ENCODE measurements around the gene HSPA1L. TPM values are rescaled to one million over a fixed set of nuclear protein-coding genes. Genes with fewer than 3 reads are reported as not detected.

HSPA1L gene
- total RNA-seq, 1 experiment from 2014 or later: 1.2 TPM

DNA sequence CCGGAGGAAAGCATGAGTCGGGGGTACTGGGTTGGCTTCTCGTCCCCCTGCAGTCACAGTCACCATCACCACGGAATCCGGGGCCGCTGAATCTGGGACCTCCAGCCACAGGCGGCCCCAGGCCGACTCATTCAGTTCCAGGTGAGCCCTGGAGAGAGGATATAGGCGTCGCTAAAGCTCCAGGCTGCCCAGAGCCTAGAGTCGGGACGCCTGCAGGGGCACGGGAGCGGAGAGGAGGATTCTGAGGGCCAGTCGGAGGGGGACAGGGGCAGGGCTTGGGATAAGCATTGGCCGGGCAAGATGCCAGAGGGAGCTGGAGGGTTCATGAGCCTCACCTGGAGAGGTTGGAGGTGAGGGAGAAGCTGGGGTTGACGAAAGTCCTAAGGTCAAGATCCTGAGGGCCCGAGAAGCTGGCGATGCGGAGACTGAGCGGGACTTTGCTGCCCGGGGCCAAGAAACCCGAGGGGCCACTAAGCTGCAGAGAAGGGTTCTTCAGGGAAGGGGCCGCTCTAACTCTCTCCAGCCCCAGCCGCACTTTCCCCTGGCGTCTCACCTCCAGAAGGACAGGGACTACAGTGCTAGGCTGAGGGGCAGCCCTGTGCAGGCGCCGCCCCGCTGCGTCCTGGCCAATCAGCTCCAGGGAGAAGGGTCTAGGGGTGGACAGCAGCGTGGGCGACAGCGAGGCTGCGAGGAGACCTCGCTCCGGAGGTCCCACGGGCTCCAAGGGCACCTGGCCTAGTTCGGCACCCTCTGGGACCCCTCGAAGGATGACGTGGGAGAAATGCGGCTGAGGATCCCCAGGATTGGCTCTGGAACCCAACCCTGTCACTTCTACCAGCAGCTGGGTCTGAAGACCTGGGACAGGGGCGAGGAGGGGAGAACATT, 48.9 kb downstream of the HSPA1L start:
- peak; percentile 68 for DNase-seq (ENCODE audit: low spot score)
- H3K4me3 Mint-ChIP-seq: peak overlapping the region; percentile 73
- peak; percentile 90 for ATAC-seq
- CTCF ChIA-PET: interaction anchor here (0.7 to 1.8 kb wide), 25 partner anchors 9 to 322 kb away, joined by 3 to 20 read pairs (median 4); partner anchors contain the start of genes ABHD16A, CLIC1, DDAH2 and LSM2
- H3K9me3 Mint-ChIP-seq: no peaks in the 10 kb centered on the region
- H3K27me3 Mint-ChIP-seq (ENCODE audit: low read depth): no peaks in the 10 kb centered on the region; the same call in 1 of the 2 replicates
- TF ChIP-seq, protein P1, sequence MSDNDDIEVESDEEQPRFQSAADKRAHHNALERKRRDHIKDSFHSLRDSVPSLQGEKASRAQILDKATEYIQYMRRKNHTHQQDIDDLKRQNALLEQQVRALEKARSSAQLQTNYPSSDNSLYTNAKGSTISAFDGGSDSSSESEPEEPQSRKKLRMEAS (CRISPR knock-in tag; IDR thresholded peaks at IDR 0.05): peak; percentile 67
- TF ChIP-seq ZNF121 (CRISPR knock-in tag; IDR thresholded peaks at IDR 0.05): peak; percentile 68; the same call in 1 of the 2 replicates
- TF ChIP-seq, protein P2, sequence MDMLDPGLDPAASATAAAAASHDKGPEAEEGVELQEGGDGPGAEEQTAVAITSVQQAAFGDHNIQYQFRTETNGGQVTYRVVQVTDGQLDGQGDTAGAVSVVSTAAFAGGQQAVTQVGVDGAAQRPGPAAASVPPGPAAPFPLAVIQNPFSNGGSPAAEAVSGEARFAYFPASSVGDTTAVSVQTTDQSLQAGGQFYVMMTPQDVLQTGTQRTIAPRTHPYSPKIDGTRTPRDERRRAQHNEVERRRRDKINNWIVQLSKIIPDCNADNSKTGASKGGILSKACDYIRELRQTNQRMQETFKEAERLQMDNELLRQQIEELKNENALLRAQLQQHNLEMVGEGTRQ (CRISPR knock-in tag; IDR thresholded peaks at IDR 0.05): no peak
- TF ChIP-seq MYBL2 (CRISPR knock-in tag; IDR thresholded peaks at IDR 0.05): no peak
- 0 out of 2 replicates have a peak, but pooled peaks have one; percentile 31 for TF ChIP-seq SP1 (CRISPR knock-in tag; conservative IDR thresholded peaks at IDR 0.05)
- 0 out of 2 replicates have a peak, but pooled peaks have one; percentile 37 for TF ChIP-seq ETV6 (CRISPR knock-in tag; IDR thresholded peaks at IDR 0.05)
- peak; percentile 19; the same call in 1 of the 2 replicates for TF ChIP-seq GABPB1 (CRISPR knock-in tag; IDR thresholded peaks at IDR 0.05)
- TF ChIP-seq, protein P3, sequence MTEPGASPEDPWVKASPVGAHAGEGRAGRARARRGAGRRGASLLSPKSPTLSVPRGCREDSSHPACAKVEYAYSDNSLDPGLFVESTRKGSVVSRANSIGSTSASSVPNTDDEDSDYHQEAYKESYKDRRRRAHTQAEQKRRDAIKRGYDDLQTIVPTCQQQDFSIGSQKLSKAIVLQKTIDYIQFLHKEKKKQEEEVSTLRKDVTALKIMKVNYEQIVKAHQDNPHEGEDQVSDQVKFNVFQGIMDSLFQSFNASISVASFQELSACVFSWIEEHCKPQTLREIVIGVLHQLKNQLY (CRISPR knock-in tag; IDR thresholded peaks at IDR 0.05): no peak
- peaks cover 23% of the 10 kb centered on the region for H3K4me1 Mint-ChIP-seq
- H3K27ac Mint-ChIP-seq: no peak overlapping the region
- POLR2A ChIA-PET: interaction anchor here (0.9 to 1.5 kb wide), 6 partner anchors 30 to 82 kb away, joined by 3 to 8 read pairs (median 4); partner anchors contain the start of genes CLIC1 and HSPA1B
- peaks cover 13% of the 10 kb centered on the region for H3K36me3 Mint-ChIP-seq

DNA sequence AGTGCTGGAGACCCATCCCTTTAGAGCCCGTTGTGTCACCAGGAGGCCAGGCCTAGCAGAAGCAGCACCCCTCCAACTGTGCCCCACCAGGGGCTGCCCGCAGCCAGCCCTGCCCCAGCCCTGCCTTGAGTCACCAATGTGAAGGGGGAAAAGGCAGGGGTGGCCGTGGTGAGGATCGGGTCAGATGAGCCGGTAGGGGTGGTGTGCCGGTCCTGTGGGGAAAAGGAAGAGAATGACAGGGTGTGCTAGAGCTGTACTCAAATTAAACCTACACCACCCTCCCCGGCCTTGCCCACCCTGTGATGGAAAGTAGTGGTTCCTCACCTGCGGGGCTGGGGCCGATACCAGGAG, 49.5 kb downstream of the HSPA1L start:
- DNase-seq (ENCODE audit: low spot score) (no peak), ATAC-seq (no peak)
- Mint-ChIP-seq H3K27me3 (ENCODE audit: low read depth) (no peaks in the 10 kb centered on the region; the same call in 1 of the 2 replicates), H3K9me3 (no peaks in the 10 kb centered on the region), H3K27ac (no peak overlapping the region), H3K36me3 (peaks cover 15% of the 10 kb centered on the region), H3K4me1 (peaks cover 23% of the 10 kb centered on the region), H3K4me3 (peak overlapping the region; percentile 73)
- ChIA-PET POLR2A (interaction anchor here (0.9 to 1.5 kb wide), 3 partner anchors 29 to 73 kb away, joined by 3 to 8 read pairs (median 6); partner anchors contain the start of genes CLIC1 and HSPA1B), CTCF (interaction anchor here (1.0 to 1.8 kb wide), 14 partner anchors 13 to 322 kb away, joined by 3 to 20 read pairs (median 4); partner anchors contain the start of genes DDAH2, LSM2, LY6G5C and NEU1)
- TF ChIP-seq, protein P4, sequence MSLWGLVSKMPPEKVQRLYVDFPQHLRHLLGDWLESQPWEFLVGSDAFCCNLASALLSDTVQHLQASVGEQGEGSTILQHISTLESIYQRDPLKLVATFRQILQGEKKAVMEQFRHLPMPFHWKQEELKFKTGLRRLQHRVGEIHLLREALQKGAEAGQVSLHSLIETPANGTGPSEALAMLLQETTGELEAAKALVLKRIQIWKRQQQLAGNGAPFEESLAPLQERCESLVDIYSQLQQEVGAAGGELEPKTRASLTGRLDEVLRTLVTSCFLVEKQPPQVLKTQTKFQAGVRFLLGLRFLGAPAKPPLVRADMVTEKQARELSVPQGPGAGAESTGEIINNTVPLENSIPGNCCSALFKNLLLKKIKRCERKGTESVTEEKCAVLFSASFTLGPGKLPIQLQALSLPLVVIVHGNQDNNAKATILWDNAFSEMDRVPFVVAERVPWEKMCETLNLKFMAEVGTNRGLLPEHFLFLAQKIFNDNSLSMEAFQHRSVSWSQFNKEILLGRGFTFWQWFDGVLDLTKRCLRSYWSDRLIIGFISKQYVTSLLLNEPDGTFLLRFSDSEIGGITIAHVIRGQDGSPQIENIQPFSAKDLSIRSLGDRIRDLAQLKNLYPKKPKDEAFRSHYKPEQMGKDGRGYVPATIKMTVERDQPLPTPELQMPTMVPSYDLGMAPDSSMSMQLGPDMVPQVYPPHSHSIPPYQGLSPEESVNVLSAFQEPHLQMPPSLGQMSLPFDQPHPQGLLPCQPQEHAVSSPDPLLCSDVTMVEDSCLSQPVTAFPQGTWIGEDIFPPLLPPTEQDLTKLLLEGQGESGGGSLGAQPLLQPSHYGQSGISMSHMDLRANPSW (CRISPR knock-in tag; conservative IDR thresholded peaks at IDR 0.05; ENCODE audit: low read depth): no peak
- no peak for TF ChIP-seq MXD4 (CRISPR knock-in tag; IDR thresholded peaks at IDR 0.05; ENCODE audit: borderline replicate concordance)
- no peak for TF ChIP-seq TEAD1 (CRISPR knock-in tag; IDR thresholded peaks at IDR 0.05)
- TF ChIP-seq, protein P5, sequence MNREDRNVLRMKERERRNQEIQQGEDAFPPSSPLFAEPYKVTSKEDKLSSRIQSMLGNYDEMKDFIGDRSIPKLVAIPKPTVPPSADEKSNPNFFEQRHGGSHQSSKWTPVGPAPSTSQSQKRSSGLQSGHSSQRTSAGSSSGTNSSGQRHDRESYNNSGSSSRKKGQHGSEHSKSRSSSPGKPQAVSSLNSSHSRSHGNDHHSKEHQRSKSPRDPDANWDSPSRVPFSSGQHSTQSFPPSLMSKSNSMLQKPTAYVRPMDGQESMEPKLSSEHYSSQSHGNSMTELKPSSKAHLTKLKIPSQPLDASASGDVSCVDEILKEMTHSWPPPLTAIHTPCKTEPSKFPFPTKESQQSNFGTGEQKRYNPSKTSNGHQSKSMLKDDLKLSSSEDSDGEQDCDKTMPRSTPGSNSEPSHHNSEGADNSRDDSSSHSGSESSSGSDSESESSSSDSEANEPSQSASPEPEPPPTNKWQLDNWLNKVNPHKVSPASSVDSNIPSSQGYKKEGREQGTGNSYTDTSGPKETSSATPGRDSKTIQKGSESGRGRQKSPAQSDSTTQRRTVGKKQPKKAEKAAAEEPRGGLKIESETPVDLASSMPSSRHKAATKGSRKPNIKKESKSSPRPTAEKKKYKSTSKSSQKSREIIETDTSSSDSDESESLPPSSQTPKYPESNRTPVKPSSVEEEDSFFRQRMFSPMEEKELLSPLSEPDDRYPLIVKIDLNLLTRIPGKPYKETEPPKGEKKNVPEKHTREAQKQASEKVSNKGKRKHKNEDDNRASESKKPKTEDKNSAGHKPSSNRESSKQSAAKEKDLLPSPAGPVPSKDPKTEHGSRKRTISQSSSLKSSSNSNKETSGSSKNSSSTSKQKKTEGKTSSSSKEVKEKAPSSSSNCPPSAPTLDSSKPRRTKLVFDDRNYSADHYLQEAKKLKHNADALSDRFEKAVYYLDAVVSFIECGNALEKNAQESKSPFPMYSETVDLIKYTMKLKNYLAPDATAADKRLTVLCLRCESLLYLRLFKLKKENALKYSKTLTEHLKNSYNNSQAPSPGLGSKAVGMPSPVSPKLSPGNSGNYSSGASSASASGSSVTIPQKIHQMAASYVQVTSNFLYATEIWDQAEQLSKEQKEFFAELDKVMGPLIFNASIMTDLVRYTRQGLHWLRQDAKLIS (CRISPR knock-in tag; IDR thresholded peaks at IDR 0.05; ENCODE audit: borderline replicate concordance): no peak
- TF ChIP-seq ZNF121 (CRISPR knock-in tag; IDR thresholded peaks at IDR 0.05): no peak
- no peak for TF ChIP-seq ELF4 (CRISPR knock-in tag; IDR thresholded peaks at IDR 0.05; ENCODE audit: low read depth)
- no peak for TF ChIP-seq SMAD3 (CRISPR knock-in tag; IDR thresholded peaks at IDR 0.05; ENCODE audit: borderline replicate concordance)
- TF ChIP-seq, protein P6, sequence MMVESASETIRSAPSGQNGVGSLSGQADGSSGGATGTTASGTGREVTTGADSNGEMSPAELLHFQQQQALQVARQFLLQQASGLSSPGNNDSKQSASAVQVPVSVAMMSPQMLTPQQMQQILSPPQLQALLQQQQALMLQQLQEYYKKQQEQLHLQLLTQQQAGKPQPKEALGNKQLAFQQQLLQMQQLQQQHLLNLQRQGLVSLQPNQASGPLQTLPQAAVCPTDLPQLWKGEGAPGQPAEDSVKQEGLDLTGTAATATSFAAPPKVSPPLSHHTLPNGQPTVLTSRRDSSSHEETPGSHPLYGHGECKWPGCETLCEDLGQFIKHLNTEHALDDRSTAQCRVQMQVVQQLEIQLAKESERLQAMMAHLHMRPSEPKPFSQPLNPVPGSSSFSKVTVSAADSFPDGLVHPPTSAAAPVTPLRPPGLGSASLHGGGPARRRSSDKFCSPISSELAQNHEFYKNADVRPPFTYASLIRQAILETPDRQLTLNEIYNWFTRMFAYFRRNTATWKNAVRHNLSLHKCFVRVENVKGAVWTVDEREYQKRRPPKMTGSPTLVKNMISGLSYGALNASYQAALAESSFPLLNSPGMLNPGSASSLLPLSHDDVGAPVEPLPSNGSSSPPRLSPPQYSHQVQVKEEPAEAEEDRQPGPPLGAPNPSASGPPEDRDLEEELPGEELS (CRISPR knock-in tag; IDR thresholded peaks at IDR 0.05): no peak
- TF ChIP-seq ZNF423 (CRISPR knock-in tag; IDR thresholded peaks at IDR 0.05): no peak
- no peak for TF ChIP-seq GABPB1 (CRISPR knock-in tag; IDR thresholded peaks at IDR 0.05)
- TF ChIP-seq, protein P7, sequence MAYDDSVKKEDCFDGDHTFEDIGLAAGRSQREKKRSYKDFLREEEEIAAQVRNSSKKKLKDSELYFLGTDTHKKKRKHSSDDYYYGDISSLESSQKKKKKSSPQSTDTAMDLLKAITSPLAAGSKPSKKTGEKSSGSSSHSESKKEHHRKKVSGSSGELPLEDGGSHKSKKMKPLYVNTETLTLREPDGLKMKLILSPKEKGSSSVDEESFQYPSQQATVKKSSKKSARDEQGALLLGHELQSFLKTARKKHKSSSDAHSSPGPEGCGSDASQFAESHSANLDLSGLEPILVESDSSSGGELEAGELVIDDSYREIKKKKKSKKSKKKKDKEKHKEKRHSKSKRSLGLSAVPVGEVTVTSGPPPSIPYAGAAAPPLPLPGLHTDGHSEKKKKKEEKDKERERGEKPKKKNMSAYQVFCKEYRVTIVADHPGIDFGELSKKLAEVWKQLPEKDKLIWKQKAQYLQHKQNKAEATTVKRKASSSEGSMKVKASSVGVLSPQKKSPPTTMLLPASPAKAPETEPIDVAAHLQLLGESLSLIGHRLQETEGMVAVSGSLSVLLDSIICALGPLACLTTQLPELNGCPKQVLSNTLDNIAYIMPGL (CRISPR knock-in tag; IDR thresholded peaks at IDR 0.05): no peak
- no peak for TF ChIP-seq ZNF396 (CRISPR knock-in tag; IDR thresholded peaks at IDR 0.05; ENCODE audit: borderline replicate concordance)
